Tibial nerve (tissue), 4 donors: ENCODE data around the gene RANBP17.

ENCODE experiments used
- CTCF ChIP-seq, 5 experiments: fragments of 200-600 bp in 3 of 5; fragments of 450-650 bp in 2 of 5; sonication (generic) in 3 of 5; IDR thresholded peaks; one replicate each; pipeline ENCODE4 v1.5.1; 2016 to 2019; ENCODE audit warnings: antibody characterized with exemption in 5 of 5, mild to moderate bottlenecking in 3 of 5, moderate library complexity in 2 of 5
- EP300 ChIP-seq, 2 donors: sonication (generic); formaldehyde crosslinking; IDR thresholded peaks; one replicate each; pipeline ENCODE4 v1.6.1; 2017; ENCODE audit warnings: antibody characterized with exemption in 2 of 2, mild to moderate bottlenecking in 1 of 2
- POLR2A ChIP-seq, 2 donors: fragments of 450-650 bp; IDR thresholded peaks; one replicate each; pipeline ENCODE4 v1.6.1; 2017; ENCODE audit warnings: antibody characterized with exemption in 2 of 2, mild to moderate bottlenecking in 2 of 2, moderate library complexity in 2 of 2

DNA sequence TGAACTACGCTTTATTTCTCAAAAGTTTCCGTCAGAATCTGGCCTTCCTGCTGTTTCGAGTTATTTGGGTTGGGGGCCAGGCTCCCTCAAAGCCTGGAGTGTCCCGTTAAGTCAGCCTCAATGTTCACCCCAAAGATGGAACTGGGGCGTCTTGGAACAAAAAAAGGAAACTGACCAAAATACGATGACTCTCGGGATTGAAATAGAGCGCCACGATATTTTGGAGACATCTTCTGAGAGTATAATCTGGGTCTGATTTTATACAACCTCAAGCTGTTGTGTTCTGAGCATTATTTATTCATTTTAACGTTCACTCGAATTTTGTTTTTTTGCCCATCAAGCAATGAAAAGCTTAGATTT is 475.4 kb downstream of the RANBP17 start:
- TF ChIP-seq CTCF (IDR thresholded peaks at IDR 0.05) (no peak), POLR2A (IDR thresholded peaks at IDR 0.05) (no peak), EP300 (IDR thresholded peaks at IDR 0.05) (no peak)
